ENCODE results near the gene ETV6. TPM values are rescaled to one million over a fixed set of nuclear protein-coding genes. Genes with fewer than 3 reads are reported as not detected.

Gene ETV6
- polyA plus RNA-seq, 1 donor (not counting 4 experiments of a cell fraction or from before 2014, with no cell fraction given), result 5.3 TPM

GRCh38 chr12:11653215-11653753, 3.8 kb downstream of the ETV6 start:
- Histone ChIP-seq H3K79me2 (ENCODE audit: control insufficient read depth, insufficient read depth, low read length) (peaks cover 73% of the 10 kb centered on the region), H3K4me1 (ENCODE audit: control insufficient read depth, extremely low read depth, insufficient read depth, low read length) (peaks cover 24% of the 10 kb centered on the region), H3K9me1 (ENCODE audit: control insufficient read depth, extremely low read depth, insufficient read depth, low read length) (no peaks in the 10 kb centered on the region), H2AFZ (ENCODE audit: control insufficient read depth, low read length) (no peak overlapping the region), H3K27ac (ENCODE audit: control insufficient read depth, insufficient read depth, low read length) (no peak overlapping the region), H3K9ac (ENCODE audit: control insufficient read depth, extremely low read depth, insufficient read depth, low read length) (no peak overlapping the region), H3K9me3 (ENCODE audit: control insufficient read depth, low read depth, low read length) (no peaks in the 10 kb centered on the region), H3K4me2 (ENCODE audit: control insufficient read depth, extremely low read depth, insufficient read depth, low read depth, low read length) (no peak overlapping the region), H3K4me3 (ENCODE audit: control insufficient read depth in 2 of 3, extremely low read depth in 1 of 3, insufficient read depth in 2 of 3, low read depth in 1 of 3, low read length in 3 of 3) (no peak overlapping the region), H3K36me3 (ENCODE audit: control insufficient read depth in 2 of 2, extremely low read depth in 1 of 2, insufficient read depth in 2 of 2, low read length in 2 of 2) (no peaks in the 10 kb centered on the region), H4K20me1 (ENCODE audit: control insufficient read depth, extremely low read depth, insufficient read depth, low read length) (no peaks in the 10 kb centered on the region), H3K27me3 (ENCODE audit: control insufficient read depth, extremely low read depth, insufficient read depth, low read length) (no peaks in the 10 kb centered on the region)
- dilution Hi-C loops (cut with MboI; ENCODE audit: extremely low pct_ligation_motif_present, low sequenced_read_pairs), result no loop called here
- DNase-seq (ENCODE audit: low read depth, low spot score) (no peak), FAIRE-seq (no peak)
- TF ChIP-seq EZH2 (IDR thresholded peaks at IDR 0.05; ENCODE audit: low read length) (no peak), CTCF (optimal IDR thresholded peaks at IDR 0.05 in 1 of 3, IDR thresholded peaks at IDR 0.05 in 1 of 3, conservative IDR thresholded peaks at IDR 0.05 in 1 of 3; ENCODE audit: extremely low read depth in 1 of 3, insufficient read depth in 2 of 3, low read length in 3 of 3) (no peak)

GRCh38 chr12:11654338-11654737, 4.9 kb downstream of the ETV6 start:
- no peak for FAIRE-seq
- Histone ChIP-seq H3K4me1 (ENCODE audit: control insufficient read depth, extremely low read depth, insufficient read depth, low read length) (peaks cover 29% of the 10 kb centered on the region), H3K9ac (ENCODE audit: control insufficient read depth, extremely low read depth, insufficient read depth, low read length) (no peak overlapping the region), H3K9me3 (ENCODE audit: control insufficient read depth, low read depth, low read length) (no peaks in the 10 kb centered on the region), H3K4me2 (ENCODE audit: control insufficient read depth, extremely low read depth, insufficient read depth, low read depth, low read length) (no peak overlapping the region), H3K36me3 (ENCODE audit: control insufficient read depth in 2 of 2, extremely low read depth in 1 of 2, insufficient read depth in 2 of 2, low read length in 2 of 2) (no peaks in the 10 kb centered on the region), H3K27me3 (ENCODE audit: control insufficient read depth, extremely low read depth, insufficient read depth, low read length) (no peaks in the 10 kb centered on the region), H3K79me2 (ENCODE audit: control insufficient read depth, insufficient read depth, low read length) (peaks cover 77% of the 10 kb centered on the region), H3K27ac (ENCODE audit: control insufficient read depth, insufficient read depth, low read length) (no peak overlapping the region), H4K20me1 (ENCODE audit: control insufficient read depth, extremely low read depth, insufficient read depth, low read length) (no peaks in the 10 kb centered on the region), H3K4me3 (ENCODE audit: control insufficient read depth in 2 of 3, extremely low read depth in 1 of 3, insufficient read depth in 2 of 3, low read depth in 1 of 3, low read length in 3 of 3) (no peak overlapping the region), H2AFZ (ENCODE audit: control insufficient read depth, low read length) (no peak overlapping the region), H3K9me1 (ENCODE audit: control insufficient read depth, extremely low read depth, insufficient read depth, low read length) (no peaks in the 10 kb centered on the region)
- dilution Hi-C loops (cut with MboI; ENCODE audit: extremely low pct_ligation_motif_present, low sequenced_read_pairs), result no loop called here
- no peak for TF ChIP-seq CTCF (optimal IDR thresholded peaks at IDR 0.05 in 1 of 3, IDR thresholded peaks at IDR 0.05 in 1 of 3, conservative IDR thresholded peaks at IDR 0.05 in 1 of 3; ENCODE audit: extremely low read depth in 1 of 3, insufficient read depth in 2 of 3, low read length in 3 of 3)
- no peak for TF ChIP-seq EZH2 (IDR thresholded peaks at IDR 0.05; ENCODE audit: low read length)
- DNase-seq (ENCODE audit: low read depth, low spot score), result no peak
